ENCODE measurements around the gene C2orf72. TPM values are rescaled to one million over a fixed set of nuclear protein-coding genes. Genes with fewer than 3 reads are reported as not detected.

Gene C2orf72
- total and polyA plus RNA-seq, 2 of the 13 experiments (the other 11 are each of a cell fraction or from before 2014, with no cell fraction given) = 147 to 203 TPM

DNA sequence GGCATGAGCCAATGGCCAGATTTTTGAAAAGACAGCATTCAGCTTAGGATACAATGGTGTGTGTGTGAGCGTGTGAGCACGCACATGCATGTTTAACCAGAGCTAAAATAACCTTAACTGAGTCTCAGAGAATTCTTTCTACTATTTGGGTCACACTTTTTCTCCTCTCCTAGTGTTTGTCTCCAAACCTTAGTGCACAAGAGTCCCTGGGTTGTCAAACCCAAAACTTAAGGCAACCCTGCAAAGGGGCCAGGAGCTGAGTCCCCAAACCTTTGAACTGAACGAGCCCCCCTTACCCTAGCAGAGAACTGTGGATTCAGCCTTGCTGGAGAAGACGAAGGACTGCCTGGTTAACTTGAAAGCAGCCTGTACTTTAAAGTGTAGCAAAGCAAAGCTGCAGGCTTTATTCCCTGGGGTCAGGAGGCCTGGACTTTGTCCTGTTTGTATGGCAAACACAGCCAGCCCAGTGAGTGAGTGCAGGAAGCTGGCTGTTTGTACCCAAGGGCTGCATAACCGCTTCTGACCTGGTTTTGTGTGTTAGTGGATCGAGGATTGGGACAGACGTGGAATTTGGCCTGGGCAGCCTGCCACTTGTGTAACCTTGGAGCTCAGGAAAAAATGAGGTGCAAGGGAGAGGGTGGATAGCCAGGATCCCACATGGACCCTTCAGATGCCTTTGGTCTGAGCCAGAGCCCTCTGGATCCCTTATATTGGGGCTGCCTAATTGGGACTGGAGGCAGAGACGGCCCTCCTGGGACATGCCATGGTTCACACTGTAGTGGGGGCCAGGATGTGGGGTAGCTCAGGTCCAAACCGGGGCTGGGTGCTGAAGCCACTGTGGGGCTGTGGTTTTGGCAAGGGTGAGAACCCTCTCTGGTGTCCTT is 12.9 kb downstream of the C2orf72 start (continued):
- TF ChIP-seq, protein P1, sequence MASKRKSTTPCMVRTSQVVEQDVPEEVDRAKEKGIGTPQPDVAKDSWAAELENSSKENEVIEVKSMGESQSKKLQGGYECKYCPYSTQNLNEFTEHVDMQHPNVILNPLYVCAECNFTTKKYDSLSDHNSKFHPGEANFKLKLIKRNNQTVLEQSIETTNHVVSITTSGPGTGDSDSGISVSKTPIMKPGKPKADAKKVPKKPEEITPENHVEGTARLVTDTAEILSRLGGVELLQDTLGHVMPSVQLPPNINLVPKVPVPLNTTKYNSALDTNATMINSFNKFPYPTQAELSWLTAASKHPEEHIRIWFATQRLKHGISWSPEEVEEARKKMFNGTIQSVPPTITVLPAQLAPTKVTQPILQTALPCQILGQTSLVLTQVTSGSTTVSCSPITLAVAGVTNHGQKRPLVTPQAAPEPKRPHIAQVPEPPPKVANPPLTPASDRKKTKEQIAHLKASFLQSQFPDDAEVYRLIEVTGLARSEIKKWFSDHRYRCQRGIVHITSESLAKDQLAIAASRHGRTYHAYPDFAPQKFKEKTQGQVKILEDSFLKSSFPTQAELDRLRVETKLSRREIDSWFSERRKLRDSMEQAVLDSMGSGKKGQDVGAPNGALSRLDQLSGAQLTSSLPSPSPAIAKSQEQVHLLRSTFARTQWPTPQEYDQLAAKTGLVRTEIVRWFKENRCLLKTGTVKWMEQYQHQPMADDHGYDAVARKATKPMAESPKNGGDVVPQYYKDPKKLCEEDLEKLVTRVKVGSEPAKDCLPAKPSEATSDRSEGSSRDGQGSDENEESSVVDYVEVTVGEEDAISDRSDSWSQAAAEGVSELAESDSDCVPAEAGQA (IDR thresholded peaks at IDR 0.05; ENCODE audit: low read depth) = peak; percentile 79
- TF ChIP-seq, protein P1 (CRISPR knock-in tag; IDR thresholded peaks at IDR 0.05; ENCODE audit: borderline replicate concordance) = peak; percentile 95; the same call in 1 of the 2 replicates
- TF ChIP-seq, protein P2, sequence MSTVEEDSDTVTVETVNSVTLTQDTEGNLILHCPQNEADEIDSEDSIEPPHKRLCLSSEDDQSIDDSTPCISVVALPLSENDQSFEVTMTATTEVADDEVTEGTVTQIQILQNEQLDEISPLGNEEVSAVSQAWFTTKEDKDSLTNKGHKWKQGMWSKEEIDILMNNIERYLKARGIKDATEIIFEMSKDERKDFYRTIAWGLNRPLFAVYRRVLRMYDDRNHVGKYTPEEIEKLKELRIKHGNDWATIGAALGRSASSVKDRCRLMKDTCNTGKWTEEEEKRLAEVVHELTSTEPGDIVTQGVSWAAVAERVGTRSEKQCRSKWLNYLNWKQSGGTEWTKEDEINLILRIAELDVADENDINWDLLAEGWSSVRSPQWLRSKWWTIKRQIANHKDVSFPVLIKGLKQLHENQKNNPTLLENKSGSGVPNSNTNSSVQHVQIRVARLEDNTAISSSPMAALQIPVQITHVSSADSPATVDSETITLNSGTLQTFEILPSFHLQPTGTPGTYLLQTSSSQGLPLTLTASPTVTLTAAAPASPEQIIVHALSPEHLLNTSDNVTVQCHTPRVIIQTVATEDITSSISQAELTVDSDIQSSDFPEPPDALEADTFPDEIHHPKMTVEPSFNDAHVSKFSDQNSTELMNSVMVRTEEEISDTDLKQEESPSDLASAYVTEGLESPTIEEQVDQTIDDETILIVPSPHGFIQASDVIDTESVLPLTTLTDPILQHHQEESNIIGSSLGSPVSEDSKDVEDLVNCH (CRISPR knock-in tag; IDR thresholded peaks at IDR 0.05) = no peak
- TF ChIP-seq, protein P3, sequence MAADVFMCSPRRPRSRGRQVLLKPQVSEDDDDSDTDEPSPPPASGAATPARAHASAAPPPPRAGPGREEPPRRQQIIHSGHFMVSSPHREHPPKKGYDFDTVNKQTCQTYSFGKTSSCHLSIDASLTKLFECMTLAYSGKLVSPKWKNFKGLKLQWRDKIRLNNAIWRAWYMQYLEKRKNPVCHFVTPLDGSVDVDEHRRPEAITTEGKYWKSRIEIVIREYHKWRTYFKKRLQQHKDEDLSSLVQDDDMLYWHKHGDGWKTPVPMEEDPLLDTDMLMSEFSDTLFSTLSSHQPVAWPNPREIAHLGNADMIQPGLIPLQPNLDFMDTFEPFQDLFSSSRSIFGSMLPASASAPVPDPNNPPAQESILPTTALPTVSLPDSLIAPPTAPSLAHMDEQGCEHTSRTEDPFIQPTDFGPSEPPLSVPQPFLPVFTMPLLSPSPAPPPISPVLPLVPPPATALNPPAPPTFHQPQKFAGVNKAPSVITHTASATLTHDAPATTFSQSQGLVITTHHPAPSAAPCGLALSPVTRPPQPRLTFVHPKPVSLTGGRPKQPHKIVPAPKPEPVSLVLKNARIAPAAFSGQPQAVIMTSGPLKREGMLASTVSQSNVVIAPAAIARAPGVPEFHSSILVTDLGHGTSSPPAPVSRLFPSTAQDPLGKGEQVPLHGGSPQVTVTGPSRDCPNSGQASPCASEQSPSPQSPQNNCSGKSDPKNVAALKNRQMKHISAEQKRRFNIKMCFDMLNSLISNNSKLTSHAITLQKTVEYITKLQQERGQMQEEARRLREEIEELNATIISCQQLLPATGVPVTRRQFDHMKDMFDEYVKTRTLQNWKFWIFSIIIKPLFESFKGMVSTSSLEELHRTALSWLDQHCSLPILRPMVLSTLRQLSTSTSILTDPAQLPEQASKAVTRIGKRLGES (CRISPR knock-in tag; IDR thresholded peaks at IDR 0.05; ENCODE audit: borderline replicate concordance) = peak; percentile 94
- TF ChIP-seq TBX3 (IDR thresholded peaks at IDR 0.05; ENCODE audit: borderline replicate concordance) = peak; percentile 77; the same call in 1 of the 2 replicates
- TF ChIP-seq ZNF598 (CRISPR knock-in tag; IDR thresholded peaks at IDR 0.05; ENCODE audit: borderline replicate concordance) = no peak; the same call in 1 of the 2 replicates
- TF ChIP-seq ZNF577 (CRISPR knock-in tag; IDR thresholded peaks at IDR 0.05; ENCODE audit: borderline replicate concordance, low read depth) = no peak
- peak; percentile 98 for TF ChIP-seq SAP130 (CRISPR knock-in tag; IDR thresholded peaks at IDR 0.05; ENCODE audit: low read depth)
- no peak for TF ChIP-seq ZNF496 (CRISPR knock-in tag; IDR thresholded peaks at IDR 0.05; ENCODE audit: insufficient replicate concordance)
- TF ChIP-seq, protein P4, sequence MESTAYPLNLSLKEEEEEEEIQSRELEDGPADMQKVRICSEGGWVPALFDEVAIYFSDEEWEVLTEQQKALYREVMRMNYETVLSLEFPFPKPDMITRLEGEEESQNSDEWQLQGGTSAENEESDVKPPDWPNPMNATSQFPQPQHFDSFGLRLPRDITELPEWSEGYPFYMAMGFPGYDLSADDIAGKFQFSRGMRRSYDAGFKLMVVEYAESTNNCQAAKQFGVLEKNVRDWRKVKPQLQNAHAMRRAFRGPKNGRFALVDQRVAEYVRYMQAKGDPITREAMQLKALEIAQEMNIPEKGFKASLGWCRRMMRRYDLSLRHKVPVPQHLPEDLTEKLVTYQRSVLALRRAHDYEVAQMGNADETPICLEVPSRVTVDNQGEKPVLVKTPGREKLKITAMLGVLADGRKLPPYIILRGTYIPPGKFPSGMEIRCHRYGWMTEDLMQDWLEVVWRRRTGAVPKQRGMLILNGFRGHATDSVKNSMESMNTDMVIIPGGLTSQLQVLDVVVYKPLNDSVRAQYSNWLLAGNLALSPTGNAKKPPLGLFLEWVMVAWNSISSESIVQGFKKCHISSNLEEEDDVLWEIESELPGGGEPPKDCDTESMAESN (CRISPR knock-in tag; conservative IDR thresholded peaks at IDR 0.05) = peak; percentile 97
- no peak for TF ChIP-seq HDAC6 (IDR thresholded peaks at IDR 0.05; ENCODE audit: low read depth, low read length)

Measured in HepG2 (cell line).